ENCODE results near the gene TRRAP. TPM values are rescaled to one million over a fixed set of nuclear protein-coding genes. Genes with fewer than 3 reads are reported as not detected.

Gene TRRAP
- total RNA-seq, 4 donors from 2014 or later = 19.7 to 62.3 (median 31.1) TPM

DNA sequence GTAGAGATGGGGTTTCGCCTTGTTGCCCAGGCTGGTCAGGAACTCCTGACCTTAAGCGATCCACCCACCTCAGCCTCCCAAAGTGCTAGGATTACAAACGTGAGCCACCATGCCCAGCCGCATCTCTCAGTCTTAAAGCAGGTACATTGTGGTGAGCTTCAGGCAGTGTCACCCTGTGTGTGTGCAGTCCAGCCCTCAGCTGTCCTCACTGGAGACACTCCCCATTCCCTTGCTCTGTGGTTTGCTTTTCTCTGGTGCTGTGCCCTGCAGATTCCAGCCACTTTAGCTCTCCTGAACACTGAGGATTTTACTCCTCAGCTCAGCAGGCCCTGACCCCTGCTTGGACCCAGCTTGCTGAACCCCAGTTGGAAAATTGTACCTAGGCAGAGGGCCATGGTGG is 6.1 kb downstream of the TRRAP start:
- Histone ChIP-seq H3K4me1 (peaks cover 0 to 7% of the 10 kb centered on the region in 2 donors), H3K27ac (no peak overlapping the region), H3K27me3 (no peaks in the 10 kb centered on the region), H3K36me3 (no peaks in the 10 kb centered on the region), H3K4me3 (no peak overlapping the region), H3K9me3 (no peaks in the 10 kb centered on the region)
- intact Hi-C loops (cut with DNase I; ENCODE audit: low total_unique reads) = no loop called here
- DNase-seq = no peak
- TF ChIP-seq, protein P1, sequence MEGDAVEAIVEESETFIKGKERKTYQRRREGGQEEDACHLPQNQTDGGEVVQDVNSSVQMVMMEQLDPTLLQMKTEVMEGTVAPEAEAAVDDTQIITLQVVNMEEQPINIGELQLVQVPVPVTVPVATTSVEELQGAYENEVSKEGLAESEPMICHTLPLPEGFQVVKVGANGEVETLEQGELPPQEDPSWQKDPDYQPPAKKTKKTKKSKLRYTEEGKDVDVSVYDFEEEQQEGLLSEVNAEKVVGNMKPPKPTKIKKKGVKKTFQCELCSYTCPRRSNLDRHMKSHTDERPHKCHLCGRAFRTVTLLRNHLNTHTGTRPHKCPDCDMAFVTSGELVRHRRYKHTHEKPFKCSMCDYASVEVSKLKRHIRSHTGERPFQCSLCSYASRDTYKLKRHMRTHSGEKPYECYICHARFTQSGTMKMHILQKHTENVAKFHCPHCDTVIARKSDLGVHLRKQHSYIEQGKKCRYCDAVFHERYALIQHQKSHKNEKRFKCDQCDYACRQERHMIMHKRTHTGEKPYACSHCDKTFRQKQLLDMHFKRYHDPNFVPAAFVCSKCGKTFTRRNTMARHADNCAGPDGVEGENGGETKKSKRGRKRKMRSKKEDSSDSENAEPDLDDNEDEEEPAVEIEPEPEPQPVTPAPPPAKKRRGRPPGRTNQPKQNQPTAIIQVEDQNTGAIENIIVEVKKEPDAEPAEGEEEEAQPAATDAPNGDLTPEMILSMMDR (IDR thresholded peaks at IDR 0.05) = no peak
- TF ChIP-seq POLR2A (IDR thresholded peaks at IDR 0.05) = no peak

DNA sequence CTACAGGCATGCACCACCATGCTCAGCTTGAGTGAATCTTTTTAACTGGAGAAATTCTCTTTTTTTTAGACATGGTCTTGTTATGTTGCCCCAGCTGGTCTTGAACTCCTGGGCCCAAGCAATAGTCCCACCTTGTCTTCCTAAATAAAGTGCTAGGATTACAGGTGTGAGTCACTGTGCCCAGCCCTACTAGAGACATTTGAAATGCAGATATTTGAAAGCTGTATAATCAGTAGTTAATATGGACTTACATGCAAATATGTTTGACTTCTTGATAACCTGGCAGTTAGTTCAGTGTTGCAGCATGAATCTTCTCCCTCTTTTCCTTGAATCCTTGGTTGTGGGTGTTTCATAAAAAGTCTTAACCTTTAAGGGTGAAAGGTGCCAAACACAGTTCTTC is 8.7 kb downstream of the TRRAP start:
- no peaks in the 10 kb centered on the region for H3K36me3 ChIP-seq
- H3K27me3 ChIP-seq = no peaks in the 10 kb centered on the region
- H3K4me1 ChIP-seq = no peaks in the 10 kb centered on the region
- H3K27ac ChIP-seq = no peak overlapping the region
- no peak overlapping the region for H3K4me3 ChIP-seq
- H3K9me3 ChIP-seq = no peaks in the 10 kb centered on the region
- intact Hi-C loops (cut with DNase I; ENCODE audit: low total_unique reads) = no loop called here
- no peak for TF ChIP-seq POLR2A (IDR thresholded peaks at IDR 0.05)
- TF ChIP-seq, protein P1 (IDR thresholded peaks at IDR 0.05) = no peak
- DNase-seq = no peak

DNA sequence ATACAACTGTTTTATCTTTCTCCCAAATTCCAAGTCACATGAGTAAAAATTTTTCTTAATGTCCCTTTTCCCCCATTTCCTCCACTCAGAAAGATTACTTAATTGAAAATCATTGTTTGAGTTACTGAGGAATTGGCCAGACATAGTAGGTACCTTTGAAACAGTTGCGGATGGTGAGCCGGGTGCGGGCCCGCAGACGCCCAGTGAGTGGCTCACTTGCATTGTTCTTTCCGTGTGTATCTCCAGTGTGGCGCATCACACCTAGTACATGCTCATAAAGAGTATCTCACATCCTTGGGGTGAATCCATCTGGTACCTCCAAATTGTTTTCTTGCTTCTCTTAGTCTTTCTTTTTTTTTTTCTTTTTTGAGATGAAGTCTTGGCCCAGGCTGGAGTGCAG is 14.3 kb downstream of the TRRAP start:
- TF ChIP-seq, protein P1 (IDR thresholded peaks at IDR 0.05) = no peak
- no peak for TF ChIP-seq POLR2A (IDR thresholded peaks at IDR 0.05)
- no peak overlapping the region for H3K27ac ChIP-seq
- no peaks in the 10 kb centered on the region for H3K4me1 ChIP-seq
- no peaks in the 10 kb centered on the region for H3K27me3 ChIP-seq
- no peak for DNase-seq
- no peaks in the 10 kb centered on the region for H3K36me3 ChIP-seq
- H3K9me3 ChIP-seq = no peaks in the 10 kb centered on the region
- intact Hi-C loops (cut with DNase I; ENCODE audit: low total_unique reads) = no loop called here
- H3K4me3 ChIP-seq = no peak overlapping the region

DNA sequence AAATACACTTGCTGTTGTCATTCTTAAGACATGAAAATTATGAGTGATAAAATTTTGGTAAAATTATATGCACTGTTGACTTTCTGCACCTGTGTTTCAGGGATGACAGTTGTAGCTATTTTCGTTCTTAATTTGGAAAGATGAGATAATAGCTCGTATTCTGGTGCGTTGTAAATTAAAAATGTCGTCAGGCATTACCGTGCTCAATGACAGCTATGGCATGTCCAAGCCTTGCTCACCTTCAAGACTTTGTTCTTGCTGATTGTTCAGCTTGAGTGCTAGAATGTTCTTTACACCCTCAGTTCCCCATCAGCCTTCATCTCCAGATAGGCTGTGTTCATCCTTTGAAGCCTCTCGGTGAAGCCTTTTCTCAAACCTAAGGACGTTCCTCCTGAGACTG is 21.5 kb downstream of the TRRAP start:
- Histone ChIP-seq H3K4me1 (no peaks in the 10 kb centered on the region), H3K27ac (no peak overlapping the region), H3K4me3 (no peak overlapping the region), H3K27me3 (no peaks in the 10 kb centered on the region), H3K36me3 (no peaks in the 10 kb centered on the region), H3K9me3 (no peaks in the 10 kb centered on the region)
- TF ChIP-seq, protein P1 (IDR thresholded peaks at IDR 0.05) = no peak
- no peak for TF ChIP-seq POLR2A (IDR thresholded peaks at IDR 0.05)
- no peak for DNase-seq
- intact Hi-C loops (cut with DNase I; ENCODE audit: low total_unique reads) = no loop called here

DNA sequence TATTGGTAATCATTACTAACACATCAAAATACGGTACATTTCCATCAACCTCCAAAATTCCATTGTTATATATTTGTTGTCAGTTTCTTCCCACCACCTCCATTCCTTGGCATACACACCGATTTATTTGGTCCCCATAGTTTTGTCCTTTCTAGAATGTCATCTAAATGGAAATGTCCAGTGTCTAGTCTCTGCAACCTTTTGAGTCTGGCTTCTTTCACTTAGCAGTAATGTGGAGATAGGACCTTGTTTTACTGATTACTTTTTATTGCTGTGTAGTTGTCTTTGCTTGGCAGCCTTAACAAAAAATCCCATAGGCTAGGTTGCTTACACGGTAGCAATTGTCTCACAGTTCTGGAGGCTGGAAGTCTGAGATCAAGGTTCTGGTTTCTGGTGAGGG is 22.5 kb downstream of the TRRAP start:
- Histone ChIP-seq H3K4me3 (no peak overlapping the region), H3K9me3 (no peaks in the 10 kb centered on the region), H3K4me1 (no peaks in the 10 kb centered on the region), H3K27me3 (no peaks in the 10 kb centered on the region), H3K36me3 (no peaks in the 10 kb centered on the region), H3K27ac (no peak overlapping the region)
- no peak for DNase-seq
- TF ChIP-seq, protein P1 (IDR thresholded peaks at IDR 0.05) = no peak
- no peak for TF ChIP-seq POLR2A (IDR thresholded peaks at IDR 0.05)
- intact Hi-C loops (cut with DNase I; ENCODE audit: low total_unique reads) = no loop called here
